NT2/D1 (cell line): ENCODE results near the gene CLN3.

Experiments used
- DNase-seq: peaks from one replicate; pipeline ENCODE4 v3.0.0-alpha.2; 2011; ENCODE audit warnings: low read depth, low spot score
- H3K27me3 ChIP-seq: 2 replicates; pipeline ENCODE4 v1.6.0; 2011; ENCODE audit warnings: mild to moderate bottlenecking; ENCODE audit not compliant: insufficient read length, insufficient read depth
- H3K36me3 ChIP-seq: 2 replicates; pipeline ENCODE4 v1.6.1; 2011; ENCODE audit warnings: mild to moderate bottlenecking, low read length, mixed read lengths; ENCODE audit not compliant: insufficient read depth, insufficient read length
- H3K4me1 ChIP-seq: 2 replicates; pipeline ENCODE4 v1.5.1; 2011; ENCODE audit not compliant: insufficient read depth, insufficient read length
- H3K4me3 ChIP-seq: 2 replicates; pipeline ENCODE4 v1.5.1; 2011; ENCODE audit warnings: low read depth; ENCODE audit not compliant: insufficient read length
- H3K9ac ChIP-seq: 2 replicates; pipeline ENCODE4 v1.6.0; 2011; ENCODE audit warnings: low read depth; ENCODE audit not compliant: insufficient read length
- H3K9me3 ChIP-seq: 2 replicates; pipeline ENCODE4 v1.5.1; 2011; ENCODE audit warnings: mild to moderate bottlenecking, low read length; ENCODE audit not compliant: insufficient read depth
- SUZ12 ChIP-seq: IDR thresholded peaks from 2 replicates; pipeline ENCODE4 v1.6.1; 2011; ENCODE audit not compliant: insufficient read length, insufficient read depth; ENCODE audit errors: extremely low read depth
- YY1 ChIP-seq: IDR thresholded peaks from 2 replicates; pipeline ENCODE4 v1.6.1; 2011; ENCODE audit not compliant: insufficient read length, insufficient read depth
- ZNF274 ChIP-seq: IDR thresholded peaks from 2 replicates; pipeline ENCODE4 v1.6.1; 2011; ENCODE audit warnings: mild to moderate bottlenecking, low read depth, low read length

Gene CLN3

GRCh38 chr16:28491970-28492474, at the start of gene CLN3:
TSS of gene CLN3 (minus strand) at chr16:28492074. CDS start at chr16:28491759, 315 bp downstream.
- Histone ChIP-seq H3K9ac (peak within 1 kb of the TSS; percentile 80), H3K4me3 (peak within 1 kb of the TSS; percentile 68), H3K4me1 (no peaks in the 10 kb centered on the region), H3K36me3 (peaks cover 18% of the 10 kb centered on the region), H3K9me3 (no peaks in the 10 kb centered on the region), H3K27me3 (no peaks in the 10 kb centered on the region)
- peak; percentile 89 for DNase-seq
- no peak for TF ChIP-seq ZNF274
- TF ChIP-seq YY1 = peak; percentile 98
- TF ChIP-seq SUZ12 = no peak

- no peak overlapping the region for H3K4me3 ChIP-seq
- DNase-seq = no peak
- no peaks in the 10 kb centered on the region for H3K4me1 ChIP-seq
- no peak overlapping the region for H3K9ac ChIP-seq
- no peak for TF ChIP-seq SUZ12
- TF ChIP-seq YY1 = no peak
- TF ChIP-seq ZNF274 = no peak
- no peaks in the 10 kb centered on the region for H3K27me3 ChIP-seq
- no peaks in the 10 kb centered on the region for H3K36me3 ChIP-seq
- no peaks in the 10 kb centered on the region for H3K9me3 ChIP-seq
Observed at GRCh38 chr16:28540346-28540745, 48.5 kb upstream of the CLN3 start.

GRCh38 chr16:28538733-28539596, 47.1 kb upstream of the CLN3 start, which contains the start of gene NUPR1:
TSS of gene NUPR1 (minus strand) at chr16:28538974. CDS start at chr16:28538907, 67 bp downstream.
- DNase-seq = no peak

GRCh38 chr16:28537964-28538732, 46.3 kb upstream of the CLN3 start:
- no peaks in the 10 kb centered on the region for H3K36me3 ChIP-seq
- DNase-seq = no peak
- no peaks in the 10 kb centered on the region for H3K27me3 ChIP-seq
- H3K4me3 ChIP-seq = no peak overlapping the region
- H3K4me1 ChIP-seq = no peaks in the 10 kb centered on the region
- TF ChIP-seq YY1 = no peak
- no peak for TF ChIP-seq SUZ12
- no peak for TF ChIP-seq ZNF274
- H3K9ac ChIP-seq = no peak overlapping the region
- H3K9me3 ChIP-seq = no peaks in the 10 kb centered on the region

More at GRCh38 chr16:28538733-28539596, 47.1 kb upstream of the CLN3 start, which contains the start of gene NUPR1:
- H3K4me3 ChIP-seq = no peak within 1 kb of the TSS
- no peaks in the 10 kb centered on the region for H3K27me3 ChIP-seq
- H3K9me3 ChIP-seq = no peaks in the 10 kb centered on the region
- peak within 1 kb of the TSS; percentile 27 for H3K9ac ChIP-seq
- no peaks in the 10 kb centered on the region for H3K4me1 ChIP-seq
- no peaks in the 10 kb centered on the region for H3K36me3 ChIP-seq
- no peak for TF ChIP-seq ZNF274
- no peak for TF ChIP-seq SUZ12
- no peak for TF ChIP-seq YY1

GRCh38 chr16:28537076-28537475, 45.2 kb upstream of the CLN3 start:
- H3K4me1 ChIP-seq = no peaks in the 10 kb centered on the region
- no peak overlapping the region for H3K9ac ChIP-seq
- H3K4me3 ChIP-seq = no peak overlapping the region
- H3K36me3 ChIP-seq = no peaks in the 10 kb centered on the region
- H3K27me3 ChIP-seq = no peaks in the 10 kb centered on the region
- no peak for DNase-seq
- TF ChIP-seq SUZ12 = no peak
- TF ChIP-seq ZNF274 = no peak
- no peaks in the 10 kb centered on the region for H3K9me3 ChIP-seq

GRCh38 chr16:28534542-28535373, 42.9 kb upstream of the CLN3 start:
- Histone ChIP-seq H3K36me3 (no peaks in the 10 kb centered on the region), H3K4me3 (no peak overlapping the region), H3K9me3 (no peaks in the 10 kb centered on the region), H3K4me1 (no peaks in the 10 kb centered on the region), H3K9ac (no peak overlapping the region), H3K27me3 (no peaks in the 10 kb centered on the region)
- no peak for TF ChIP-seq ZNF274
- no peak for DNase-seq
